GM18498 (cell line): Measurements from ENCODE around the gene TXNDC8.
"Not testable (repeated sequence)": the region's sequence is repeated elsewhere in the genome, so short reads cannot be mapped to it uniquely, and the experiment has no call there.

Source experiments
- ATAC-seq: cut with Tn5 transposase; IDR thresholded peaks from one replicate; pipeline ENCODE4 v1.9.1; 2021; ENCODE audit warnings: mild to moderate bottlenecking, moderate library complexity; ENCODE audit not compliant: unreplicated experiment

Gene TXNDC8

DNA sequence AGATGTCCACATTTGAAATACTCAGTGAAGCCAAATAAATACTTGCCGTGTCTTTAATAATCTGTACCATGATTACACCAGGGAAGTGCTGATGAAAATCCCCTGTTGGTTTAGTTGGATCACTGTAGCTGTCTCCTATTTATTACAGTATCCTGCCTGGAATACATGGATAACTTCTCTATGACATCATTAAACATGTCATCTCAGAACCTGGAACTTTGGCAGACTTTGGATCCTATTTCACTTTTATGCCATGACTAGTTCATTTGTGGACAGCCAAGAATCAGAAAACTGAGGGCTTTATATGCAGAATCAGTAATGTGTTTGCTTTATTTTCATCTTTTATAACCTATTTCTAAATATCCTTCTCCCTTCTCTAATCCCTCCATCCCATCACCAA, at the start of gene TXNDC8:
TSS of gene TXNDC8 (minus strand) at position 137 of the 400 bp plus-strand sequence.
- no peak for ATAC-seq

DNA sequence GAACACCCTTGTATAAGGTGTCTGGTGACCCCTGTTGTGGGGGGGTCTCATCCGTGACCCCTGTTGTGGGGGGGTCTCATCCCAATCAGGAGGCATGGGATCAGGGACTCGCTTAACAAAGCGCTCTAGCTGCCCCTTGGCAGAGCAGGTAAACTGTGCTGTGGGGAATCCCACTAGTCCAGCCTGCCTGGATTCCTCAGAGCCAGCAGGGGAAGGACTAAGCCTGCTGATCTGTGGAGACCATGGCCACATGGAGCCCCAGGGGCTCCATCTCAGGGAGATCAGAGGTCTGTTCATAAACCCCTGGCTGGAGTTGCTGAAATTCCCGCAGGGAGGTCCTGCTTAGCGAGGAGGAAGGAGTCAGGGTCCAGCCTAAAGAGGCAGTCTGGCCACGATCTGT, 45.8 kb upstream of the TXNDC8 start:
- ATAC-seq = no peak

DNA sequence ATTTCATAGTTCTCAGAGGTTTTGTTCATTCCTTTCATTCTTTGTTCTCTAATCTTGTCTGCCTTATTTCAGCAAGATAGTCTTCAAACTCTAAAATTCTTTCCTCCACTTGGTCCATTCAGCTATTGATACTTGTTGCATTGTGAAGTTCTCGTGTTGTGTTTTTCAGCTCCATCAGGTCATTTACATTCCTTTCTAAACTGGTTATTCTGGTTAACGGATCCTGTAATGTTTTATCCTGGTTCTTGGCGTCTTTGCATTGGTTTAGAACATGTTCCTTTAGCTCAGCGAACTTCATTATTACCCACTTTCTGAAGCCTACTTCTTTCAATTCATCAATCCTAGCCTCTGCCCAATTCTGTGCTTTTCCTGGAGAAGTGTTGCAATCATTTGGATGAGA, 45.1 kb upstream of the TXNDC8 start:
- ATAC-seq = no peak

DNA sequence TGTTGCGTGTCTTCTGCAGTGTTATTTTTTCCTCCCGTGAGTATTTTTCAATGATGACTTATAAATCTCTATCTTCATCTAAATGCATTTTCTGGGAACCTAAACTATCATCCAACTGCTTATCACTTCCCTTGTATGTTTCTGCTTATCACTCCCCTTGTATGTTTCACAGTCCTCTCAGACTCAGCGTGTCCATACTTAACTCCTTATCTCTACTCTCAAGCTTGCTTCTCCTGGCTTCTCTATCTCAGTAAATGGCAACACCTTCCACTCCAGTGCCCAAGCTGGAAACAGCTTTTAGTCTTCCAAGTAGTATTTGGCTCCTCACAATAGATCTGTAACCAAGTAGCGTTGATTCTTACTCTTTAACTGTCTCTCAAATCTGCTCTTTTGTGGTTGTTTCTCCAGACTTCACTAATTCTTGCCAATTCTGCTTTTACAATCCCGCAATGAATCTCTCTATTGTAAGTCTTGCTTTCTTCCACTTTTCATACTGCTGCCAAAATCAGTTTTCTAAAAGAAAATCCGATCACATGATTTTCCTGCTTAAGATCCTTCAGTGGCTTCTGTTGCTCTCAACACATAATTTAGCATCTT, 33.8 kb upstream of the TXNDC8 start:
- no peak for ATAC-seq

DNA sequence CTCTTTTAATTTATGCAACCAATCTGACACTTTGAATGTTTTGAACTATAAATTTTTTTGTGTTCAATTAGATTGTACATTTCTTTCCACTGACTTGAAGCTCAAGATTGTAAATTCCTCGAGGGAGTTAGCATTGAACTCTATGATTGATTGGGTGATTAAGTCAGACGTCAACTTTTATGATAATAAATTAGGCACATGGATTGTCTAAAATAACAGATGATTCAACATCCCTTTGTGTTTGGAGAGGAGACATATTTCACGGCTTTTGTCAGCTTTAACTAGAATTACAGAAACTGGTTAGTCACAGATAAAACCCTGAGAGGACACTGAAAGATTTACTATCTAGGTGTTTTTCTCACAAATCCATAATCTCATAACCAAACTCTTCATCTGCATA, 32.7 kb upstream of the TXNDC8 start:
- no peak for ATAC-seq

DNA sequence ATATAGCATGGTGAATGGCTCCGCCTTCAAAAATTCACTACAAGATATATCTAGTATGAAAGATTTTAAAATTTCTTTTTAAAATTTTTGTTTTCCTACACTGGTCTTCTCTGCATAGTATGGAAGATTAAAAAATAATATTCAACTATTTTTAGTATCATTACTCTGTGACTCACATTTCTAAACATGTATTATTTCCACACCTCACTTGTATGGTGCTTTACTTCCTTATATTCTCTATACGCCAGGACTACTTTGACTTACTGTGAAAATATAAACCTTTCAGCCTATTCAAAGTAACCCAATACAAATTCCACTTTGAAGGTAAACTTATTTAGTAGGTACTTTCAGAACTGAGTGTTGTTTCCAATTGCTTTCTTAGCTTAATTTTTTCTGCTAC, 26.8 kb upstream of the TXNDC8 start:
- no peak for ATAC-seq

DNA sequence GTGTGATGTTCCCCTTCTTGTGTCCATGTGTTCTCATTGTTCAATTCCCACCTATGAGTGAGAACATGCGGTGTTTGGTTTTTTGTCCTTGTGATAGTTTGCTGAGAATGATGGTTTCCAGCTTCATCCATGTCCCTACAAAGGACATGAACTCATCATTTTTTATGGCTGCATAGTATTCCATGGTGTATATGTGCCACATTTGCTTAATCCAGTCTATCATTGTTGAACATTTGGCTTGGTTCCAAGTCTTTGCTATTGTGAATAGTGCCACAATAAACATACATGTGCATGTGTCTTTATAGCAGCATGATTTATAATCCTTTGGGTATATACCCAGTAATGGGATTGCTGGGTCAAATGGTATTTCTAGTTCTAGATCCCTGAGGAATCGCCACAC, 21.3 kb upstream of the TXNDC8 start:
- not testable (repeated sequence) for ATAC-seq

DNA sequence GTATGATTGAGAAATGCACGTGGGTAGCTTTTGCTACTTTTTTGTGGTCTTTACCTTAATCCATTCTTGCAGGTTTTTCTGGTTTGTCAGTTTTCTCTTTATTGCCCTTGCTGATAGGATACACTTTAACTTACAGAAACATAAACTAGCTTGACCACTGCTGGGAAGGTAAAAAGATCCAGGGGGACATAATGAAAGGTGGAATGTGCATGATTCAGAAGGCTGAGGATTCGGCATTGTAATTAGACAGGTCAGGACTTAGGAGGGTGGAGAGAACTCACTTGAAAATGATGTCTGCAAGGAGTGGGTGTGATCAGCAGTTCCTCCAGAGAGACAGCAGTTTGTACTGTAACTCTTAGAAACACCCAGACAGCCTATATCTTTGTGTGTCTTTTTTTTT, 19.8 kb upstream of the TXNDC8 start:
- ATAC-seq = no peak

DNA sequence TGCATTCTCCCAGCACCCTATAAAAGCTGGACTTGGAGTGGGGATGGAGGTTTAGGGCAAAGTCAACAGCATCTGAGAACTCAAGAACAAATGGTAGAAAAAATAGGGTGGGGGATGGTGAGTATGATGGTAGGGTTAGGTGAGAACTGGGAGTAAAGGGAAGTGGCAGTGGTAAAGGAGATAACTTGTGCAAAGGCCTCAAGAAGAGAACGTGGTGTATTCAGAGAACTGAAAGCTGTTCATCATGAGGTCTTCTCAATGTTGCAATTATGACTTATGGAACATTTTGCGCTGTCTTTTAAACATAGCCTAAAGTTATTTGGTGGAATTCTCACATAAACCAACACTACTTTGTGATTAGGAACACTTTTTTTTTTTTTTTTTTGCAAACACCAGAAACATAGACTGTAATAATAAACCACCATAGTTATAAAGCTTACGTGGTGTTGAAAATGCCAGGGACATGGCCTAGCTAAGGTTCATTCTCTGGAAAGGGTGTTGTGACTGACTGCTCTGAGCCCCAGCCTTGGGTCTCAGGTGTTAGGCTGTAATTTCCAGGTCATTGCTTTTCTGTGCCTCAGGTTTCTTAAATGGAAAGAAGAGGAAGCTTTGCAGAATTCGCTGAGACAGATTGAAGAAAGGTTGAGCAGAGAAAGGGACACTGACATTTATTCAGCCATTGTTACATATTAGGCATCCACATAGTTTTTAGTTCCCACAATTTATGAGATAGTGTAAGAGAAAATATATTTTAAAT, 19.2 kb upstream of the TXNDC8 start:
- ATAC-seq = no peak

DNA sequence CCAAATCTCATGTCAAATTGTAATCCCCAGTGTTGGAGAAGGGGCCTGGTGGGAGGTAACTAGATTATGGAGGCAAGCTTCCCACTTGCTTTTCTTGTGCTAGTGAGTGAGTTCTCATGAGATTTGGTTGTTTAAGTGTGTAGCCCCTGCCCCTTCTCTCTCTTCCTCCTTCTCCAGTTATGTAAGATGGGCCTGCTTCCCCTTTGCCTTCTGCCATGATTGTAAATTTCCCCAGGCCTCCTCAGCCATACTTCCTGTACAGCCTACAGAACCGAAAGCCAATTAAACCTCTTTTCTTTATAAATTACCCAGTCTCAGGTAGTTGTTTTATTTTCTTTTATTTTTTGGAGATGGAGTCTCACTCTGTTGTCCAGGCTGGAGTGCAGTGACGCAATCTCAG, 18.2 kb upstream of the TXNDC8 start:
- no peak for ATAC-seq

DNA sequence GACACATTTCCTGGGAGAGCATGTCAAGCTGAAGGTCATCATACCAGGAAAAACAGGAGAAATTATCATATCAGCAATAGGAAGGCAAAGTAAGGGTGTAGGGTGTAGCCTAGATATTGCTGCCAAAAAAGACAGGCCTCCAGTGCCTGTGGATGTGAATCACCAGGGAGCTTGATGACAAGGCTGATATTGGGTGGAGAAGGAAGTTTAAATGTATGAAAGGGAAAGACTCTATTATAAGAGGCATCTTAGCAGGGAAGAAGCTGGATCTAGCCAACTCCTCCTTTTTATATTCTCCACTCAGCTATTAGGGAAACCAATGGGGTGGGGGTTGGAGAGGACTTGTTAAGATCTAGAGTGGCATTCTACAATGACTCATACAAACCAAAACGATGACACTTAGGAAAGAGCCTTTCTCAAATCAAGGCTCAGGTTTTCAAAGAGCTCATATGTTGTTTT, 13.4 kb upstream of the TXNDC8 start:
- no peak for ATAC-seq

DNA sequence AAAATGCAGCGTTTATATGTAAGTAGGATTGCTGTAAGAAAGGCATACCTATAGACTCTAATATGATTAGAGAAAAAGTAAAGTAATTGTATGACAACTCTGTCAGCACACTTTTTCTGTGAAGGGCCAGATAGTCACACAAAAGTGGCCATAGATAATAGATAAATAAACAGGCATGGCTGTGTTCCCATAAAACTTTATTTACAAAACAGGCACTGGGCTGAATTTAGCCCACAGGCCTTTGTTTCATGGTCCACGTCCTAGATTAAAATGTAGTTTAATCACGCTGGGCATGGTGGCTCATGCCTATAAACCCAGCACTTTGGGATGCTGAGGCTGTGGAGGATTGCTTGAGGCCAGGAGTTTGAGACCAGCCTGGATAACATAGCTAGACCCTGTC, 8.7 kb upstream of the TXNDC8 start:
- ATAC-seq = no peak

DNA sequence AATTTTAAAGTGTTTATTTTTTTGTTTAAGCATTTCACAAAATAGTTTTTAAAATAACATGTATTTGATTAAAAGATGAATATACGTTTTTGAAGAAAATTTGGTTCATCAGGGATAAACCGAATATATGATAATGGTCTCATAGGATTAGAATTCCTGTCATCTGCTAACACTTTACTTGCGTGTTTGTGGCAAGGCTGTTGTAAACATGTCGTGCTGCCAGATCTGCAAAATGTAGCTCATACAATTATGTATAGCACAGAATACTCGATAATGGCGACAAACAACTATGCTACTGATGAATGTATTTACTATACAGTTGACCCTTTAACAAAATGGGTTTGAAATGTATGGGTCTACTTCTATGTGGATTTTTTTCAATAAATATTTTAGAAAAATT, 7.2 kb upstream of the TXNDC8 start:
- no peak for ATAC-seq

DNA sequence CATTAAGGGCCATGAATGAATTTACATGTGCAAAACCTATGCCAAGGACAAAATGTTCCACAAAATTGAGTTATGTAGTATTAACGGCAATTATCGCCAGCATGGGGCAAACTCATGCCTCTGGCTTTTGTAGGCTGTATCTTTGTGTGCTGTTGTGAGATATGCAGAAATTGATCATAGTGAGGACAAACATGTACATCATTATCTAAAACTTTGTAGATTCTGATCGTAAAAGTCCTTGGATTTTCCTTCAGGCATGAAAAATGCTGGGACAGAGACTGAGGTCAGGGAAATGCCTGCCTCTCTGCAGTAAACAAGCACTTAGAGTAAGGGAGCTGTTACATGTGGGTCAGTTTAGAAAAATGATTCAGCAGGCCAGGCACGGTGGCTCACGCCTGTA, 5.9 kb upstream of the TXNDC8 start:
- no peak for ATAC-seq

DNA sequence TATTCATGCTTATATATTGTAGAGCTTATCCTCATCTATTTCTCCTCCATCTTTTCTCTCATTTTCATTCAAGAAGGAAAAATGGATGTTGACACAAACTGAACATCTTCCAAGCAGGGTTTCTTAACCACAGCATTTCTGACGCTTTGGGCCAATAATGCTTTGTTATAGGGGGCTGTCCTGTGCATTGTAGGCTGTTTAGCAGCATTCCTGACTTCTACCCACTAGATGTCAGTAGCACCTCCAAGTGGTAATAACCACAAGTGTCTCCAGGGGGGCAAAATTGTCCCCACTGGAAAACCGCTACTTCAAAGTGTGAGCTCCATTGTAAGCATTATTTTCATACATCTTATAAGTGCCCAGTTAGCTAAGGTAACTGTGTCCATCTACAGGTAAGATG, 2.6 kb upstream of the TXNDC8 start:
- no peak for ATAC-seq

DNA sequence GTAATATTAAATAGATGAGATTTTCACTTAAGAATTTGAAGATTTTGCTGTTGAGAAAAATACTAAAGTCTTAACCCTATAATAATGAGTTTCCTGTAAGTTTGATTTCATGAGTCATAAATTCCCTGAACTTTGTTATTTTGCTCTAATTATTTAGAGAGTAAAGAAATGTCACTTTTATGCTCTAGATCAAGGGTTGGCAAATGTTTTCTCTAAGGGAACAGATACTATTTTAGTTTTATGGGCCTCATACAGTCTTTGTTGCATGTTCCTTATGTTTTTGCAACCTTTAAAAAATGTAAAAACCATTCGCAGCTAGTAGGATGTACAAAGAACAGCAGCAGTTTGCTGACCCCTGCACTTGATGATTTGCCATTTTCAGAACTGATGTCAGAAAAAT, 480 bp upstream of the TXNDC8 start:
- no peak for ATAC-seq

DNA sequence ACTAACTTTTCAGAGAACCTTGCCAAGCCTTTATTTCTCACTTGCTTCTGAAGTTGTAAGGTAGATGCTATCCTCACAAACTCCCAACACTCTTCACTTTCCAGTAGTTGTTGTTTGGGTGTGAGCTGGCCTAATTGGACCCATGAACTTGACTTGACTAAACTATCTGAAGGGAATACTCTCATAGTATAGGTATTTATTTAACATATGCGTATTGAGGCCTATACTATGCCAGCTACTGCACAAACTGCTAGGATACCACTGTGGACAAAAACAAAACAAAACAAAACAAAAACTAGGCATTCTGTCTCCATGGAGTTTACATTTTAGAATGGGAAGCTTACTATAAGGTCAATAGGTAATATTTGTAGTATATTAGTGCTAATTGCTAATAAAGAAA, 1.3 kb downstream of the TXNDC8 start:
- ATAC-seq = no peak

DNA sequence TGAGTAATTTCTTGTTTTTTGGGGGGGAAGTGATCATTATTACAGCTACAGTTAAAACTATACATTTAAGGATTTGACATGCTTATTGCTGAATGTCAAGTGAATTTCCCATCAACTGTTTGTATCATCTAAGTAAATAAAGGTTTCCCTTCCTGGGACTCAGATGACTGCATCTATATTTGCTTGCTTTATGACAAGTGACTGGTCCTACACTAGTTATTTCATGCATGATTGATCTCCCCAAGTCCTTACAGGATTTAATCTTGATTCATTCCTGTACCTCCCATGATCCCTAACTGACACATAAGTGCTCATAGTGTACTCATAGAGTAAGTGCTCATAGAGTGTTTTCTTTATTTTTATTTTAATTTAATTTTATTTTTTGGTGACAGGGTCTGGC, 2.8 kb downstream of the TXNDC8 start:
- no peak for ATAC-seq

DNA sequence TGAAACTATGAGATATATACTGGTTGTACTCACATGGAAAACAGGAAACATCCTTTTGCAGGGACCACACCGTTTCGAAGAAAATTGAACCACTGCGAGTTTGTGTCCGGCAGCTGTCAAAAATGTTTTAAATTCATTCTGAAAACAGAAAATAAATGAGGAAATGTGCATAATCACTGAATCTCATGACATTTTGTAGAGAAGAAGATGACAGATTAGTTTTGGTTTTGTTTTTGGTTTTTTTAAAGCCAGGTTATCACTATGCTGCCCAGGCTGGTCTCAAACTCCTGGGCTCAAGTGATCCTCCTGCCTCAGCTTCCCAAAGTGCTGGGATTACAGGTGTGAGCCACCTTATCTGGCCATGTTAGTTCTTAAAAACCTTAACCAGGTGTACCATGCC, 3.5 kb downstream of the TXNDC8 start:
- peak; percentile 83 for ATAC-seq

DNA sequence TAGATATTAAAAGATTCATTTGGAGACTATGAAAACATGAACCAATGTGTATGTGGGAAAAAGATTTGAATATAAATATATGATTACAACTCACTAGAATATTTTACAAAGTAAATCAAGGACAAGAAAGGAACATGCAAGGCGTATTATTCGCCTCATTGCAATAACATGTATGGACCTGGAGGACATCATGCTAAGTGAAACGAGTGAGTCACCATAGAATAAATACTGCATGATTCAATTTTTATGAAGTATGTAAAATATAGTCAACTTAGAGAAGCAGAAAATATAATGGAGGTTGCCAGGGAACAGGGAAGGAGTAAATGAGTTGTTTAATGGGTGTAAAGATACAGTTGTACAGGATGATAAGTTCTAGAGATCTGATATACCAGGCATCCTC, 4.9 kb downstream of the TXNDC8 start:
- ATAC-seq = no peak

DNA sequence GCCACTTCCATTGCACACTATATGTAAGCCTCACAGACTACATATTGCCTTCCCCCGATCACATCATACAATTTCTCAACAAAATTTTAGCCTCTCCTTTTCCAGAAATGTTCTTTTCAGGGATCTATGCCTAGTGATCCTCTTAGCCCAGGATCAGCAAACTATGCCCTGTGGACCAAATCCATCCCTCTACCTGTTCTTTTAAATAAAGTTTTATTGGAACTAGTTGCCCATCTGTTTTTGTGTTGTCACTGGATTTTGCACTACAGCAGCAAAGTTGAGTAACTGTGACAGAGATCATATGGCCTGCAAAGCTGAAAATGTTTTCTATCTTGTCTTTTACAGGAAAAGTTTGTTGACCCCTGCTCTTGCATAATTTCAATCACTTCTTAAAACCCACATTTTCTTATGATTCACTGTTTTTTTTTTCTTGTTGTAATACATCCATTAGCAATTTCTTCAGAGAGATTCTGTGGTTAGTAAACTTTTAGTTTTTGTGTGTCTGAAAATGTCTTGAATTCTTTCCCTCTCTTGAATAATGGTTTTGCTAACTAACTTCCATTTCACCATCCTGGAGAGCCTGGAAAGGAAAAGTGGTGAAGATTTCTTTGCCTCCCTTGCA, 7.1 kb downstream of the TXNDC8 start:
- no peak for ATAC-seq

DNA sequence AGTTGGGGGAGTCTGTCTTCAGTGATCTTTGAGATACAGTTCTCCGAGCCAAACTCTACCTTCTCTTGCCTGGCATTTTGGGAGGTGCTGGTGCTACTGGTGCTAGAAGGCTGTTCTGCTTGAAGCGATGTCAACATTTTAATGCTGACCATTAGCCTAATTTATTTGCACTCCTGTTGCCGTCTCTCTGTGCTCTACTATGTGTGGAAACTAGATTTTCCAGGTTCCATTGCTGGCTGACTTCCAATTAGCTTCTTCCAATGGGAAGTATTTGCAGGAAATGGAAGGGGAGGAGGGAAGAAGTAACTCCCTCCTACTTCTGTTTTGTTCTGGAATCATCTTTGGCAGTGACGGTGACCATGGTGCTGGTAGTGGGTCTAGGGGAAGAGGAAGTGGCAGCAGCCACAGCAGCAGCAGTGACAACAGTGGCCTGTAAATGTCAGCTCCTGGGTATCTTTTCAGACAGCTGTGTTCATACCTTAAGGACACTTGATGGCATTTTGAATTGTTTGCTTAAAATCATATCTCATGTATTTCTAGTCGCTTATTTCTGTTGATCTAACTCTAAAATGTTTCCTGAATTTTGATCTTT, 7.9 kb downstream of the TXNDC8 start:
- ATAC-seq = no peak
